ENCODE results near the gene ARF3. TPM values are rescaled to one million over a fixed set of nuclear protein-coding genes. Genes with fewer than 3 reads are reported as not detected.

The ARF3 gene
- total RNA-seq, 4 donors from 2014 or later = 92.7 to 177 (median 136) TPM

DNA sequence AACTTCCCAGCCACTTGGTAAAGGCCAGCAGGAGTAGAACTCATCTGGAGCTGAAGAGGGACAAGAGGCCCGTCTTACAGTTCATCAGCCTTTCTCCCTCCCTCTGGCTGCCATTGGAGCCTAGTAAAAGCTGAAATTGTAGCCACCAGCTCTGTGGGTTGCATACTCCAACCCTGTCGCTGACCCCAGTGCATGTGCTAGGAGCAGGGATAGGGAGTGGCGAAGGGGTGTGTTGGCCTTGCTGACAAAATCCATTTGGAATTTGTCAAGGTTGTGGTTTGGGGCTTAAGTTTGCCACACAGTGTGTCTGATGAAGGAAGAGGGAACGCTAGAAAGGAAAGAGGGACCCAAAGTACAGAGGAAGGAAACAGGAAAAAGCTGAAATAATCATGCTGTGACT, 4.0 kb upstream of the ARF3 start:
- Histone ChIP-seq H3K9me3 (no peaks in the 10 kb centered on the region), H3K27ac (no peak overlapping the region), H3K4me3 (replicated peaks in 1 of 3) (no peak overlapping the region), H3K4me1 (peaks cover 0 to 5% of the 10 kb centered on the region in 2 donors), H3K36me3 (no peaks in the 10 kb centered on the region), H3K27me3 (no peaks in the 10 kb centered on the region)
- WGBS, 2 donors = 47 to 56% methylated on average over 4 of the region's 4 CpGs
- intact Hi-C loops (cut with DNase I) = no loop called here
- no peak for DNase-seq
- TF ChIP-seq POLR2A (IDR thresholded peaks at IDR 0.05) = no peak
- TF ChIP-seq, protein P1, sequence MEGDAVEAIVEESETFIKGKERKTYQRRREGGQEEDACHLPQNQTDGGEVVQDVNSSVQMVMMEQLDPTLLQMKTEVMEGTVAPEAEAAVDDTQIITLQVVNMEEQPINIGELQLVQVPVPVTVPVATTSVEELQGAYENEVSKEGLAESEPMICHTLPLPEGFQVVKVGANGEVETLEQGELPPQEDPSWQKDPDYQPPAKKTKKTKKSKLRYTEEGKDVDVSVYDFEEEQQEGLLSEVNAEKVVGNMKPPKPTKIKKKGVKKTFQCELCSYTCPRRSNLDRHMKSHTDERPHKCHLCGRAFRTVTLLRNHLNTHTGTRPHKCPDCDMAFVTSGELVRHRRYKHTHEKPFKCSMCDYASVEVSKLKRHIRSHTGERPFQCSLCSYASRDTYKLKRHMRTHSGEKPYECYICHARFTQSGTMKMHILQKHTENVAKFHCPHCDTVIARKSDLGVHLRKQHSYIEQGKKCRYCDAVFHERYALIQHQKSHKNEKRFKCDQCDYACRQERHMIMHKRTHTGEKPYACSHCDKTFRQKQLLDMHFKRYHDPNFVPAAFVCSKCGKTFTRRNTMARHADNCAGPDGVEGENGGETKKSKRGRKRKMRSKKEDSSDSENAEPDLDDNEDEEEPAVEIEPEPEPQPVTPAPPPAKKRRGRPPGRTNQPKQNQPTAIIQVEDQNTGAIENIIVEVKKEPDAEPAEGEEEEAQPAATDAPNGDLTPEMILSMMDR (IDR thresholded peaks at IDR 0.05) = no peak

DNA sequence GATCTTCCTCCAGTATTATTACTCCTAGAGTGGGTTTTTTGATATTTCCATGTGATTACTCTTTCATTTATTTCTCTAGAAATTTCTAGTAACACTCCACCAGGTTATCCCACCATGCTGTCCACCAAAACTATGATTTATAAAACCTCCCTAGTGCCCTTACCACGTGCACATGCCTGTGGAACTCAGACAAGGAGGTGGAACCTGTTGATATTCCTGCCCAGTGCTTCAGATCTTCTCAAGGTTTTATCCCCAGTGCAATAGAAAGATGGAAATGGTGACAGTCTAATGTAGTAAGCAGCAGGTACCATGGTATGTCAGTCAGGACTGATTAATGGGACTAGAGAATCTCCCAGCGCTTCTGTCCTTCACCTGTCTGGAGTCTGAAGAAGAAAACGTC, 3.5 kb upstream of the ARF3 start:
- WGBS, 2 donors = 60 to 69% methylated on average over 3 of the region's 3 CpGs
- intact Hi-C loops (cut with DNase I) = no loop called here
- H3K4me3 ChIP-seq (replicated peaks in 1 of 3) = no peak overlapping the region

GRCh38 chr12:48958049-48958388, 732 bp upstream of the ARF3 start:
- Histone ChIP-seq H3K27ac (no peak overlapping the region), H3K4me3 (replicated peaks in 1 of 3) (no peak overlapping the region), H3K4me1 (peaks cover 17 to 26% of the 10 kb centered on the region in 2 donors), H3K9me3 (no peaks in the 10 kb centered on the region), H3K27me3 (no peaks in the 10 kb centered on the region), H3K36me3 (peaks cover 0 to under 1% of the 10 kb centered on the region in 2 donors)
- WGBS, 2 donors = 14 to 28% methylated on average over 3 of the region's 3 CpGs
- no peak for TF ChIP-seq POLR2A (IDR thresholded peaks at IDR 0.05)
- TF ChIP-seq, protein P1 (IDR thresholded peaks at IDR 0.05) = no peak
- intact Hi-C loops (cut with DNase I) = no loop called here
- no peak for DNase-seq

More for the DNA sequence above, 3.5 kb upstream of the ARF3 start:
- H3K9me3 ChIP-seq = no peaks in the 10 kb centered on the region
- no peaks in the 10 kb centered on the region for H3K27me3 ChIP-seq
- no peak for DNase-seq
- no peak for TF ChIP-seq POLR2A (IDR thresholded peaks at IDR 0.05)
- TF ChIP-seq, protein P1 (IDR thresholded peaks at IDR 0.05) = no peak
- no peaks in the 10 kb centered on the region for H3K36me3 ChIP-seq
- peaks cover 3 to 10% of the 10 kb centered on the region in 2 donors for H3K4me1 ChIP-seq
- no peak overlapping the region for H3K27ac ChIP-seq

GRCh38 chr12:48956279-48957140, 777 bp downstream of the ARF3 start:
- Histone ChIP-seq H3K27ac (peak overlapping the region; percentile 12 to 84 (median 70)), H3K4me3 (replicated peaks in 1 of 3) (peak overlapping the region; percentile 43 to 87 (median 75)), H3K9me3 (no peaks in the 10 kb centered on the region), H3K4me1 (peaks cover 17 to 26% of the 10 kb centered on the region in 2 donors), H3K27me3 (no peaks in the 10 kb centered on the region), H3K36me3 (peaks cover 0 to 5% of the 10 kb centered on the region in 2 donors)
- intact Hi-C loops (cut with DNase I) = no loop called here
- TF ChIP-seq POLR2A (IDR thresholded peaks at IDR 0.05) = peak in 1 of 2 donors; percentile 46
- TF ChIP-seq, protein P1 (IDR thresholded peaks at IDR 0.05) = no peak
- 1% methylated on average over 20 to 29 of the region's 29 CpGs for WGBS, 2 donors
- DNase-seq = peak; percentile 85 to 88

- Histone ChIP-seq H3K27ac (no peak overlapping the region), H3K36me3 (peaks cover 0 to 5% of the 10 kb centered on the region in 2 donors), H3K4me3 (replicated peaks in 1 of 3) (no peak overlapping the region), H3K9me3 (no peaks in the 10 kb centered on the region), H3K4me1 (peaks cover 17 to 26% of the 10 kb centered on the region in 2 donors), H3K27me3 (no peaks in the 10 kb centered on the region)
- 27 to 43% methylated on average over 3 of the region's 3 CpGs for WGBS, 2 donors
- intact Hi-C loops (cut with DNase I) = no loop called here
- peak; percentile 72 to 73 for DNase-seq
- TF ChIP-seq, protein P1 (IDR thresholded peaks at IDR 0.05) = no peak
- no peak for TF ChIP-seq POLR2A (IDR thresholded peaks at IDR 0.05)
Observed at GRCh38 chr12:48954841-48955501, 2.3 kb downstream of the ARF3 start.
